HG03139 (cell line): ENCODE data around the gene RAB11A.

Source experiments
- ATAC-seq: cut with Tn5 transposase; IDR thresholded peaks from one replicate; pipeline ENCODE4 v1.9.1; 2021; ENCODE audit not compliant: unreplicated experiment

The RAB11A gene

DNA sequence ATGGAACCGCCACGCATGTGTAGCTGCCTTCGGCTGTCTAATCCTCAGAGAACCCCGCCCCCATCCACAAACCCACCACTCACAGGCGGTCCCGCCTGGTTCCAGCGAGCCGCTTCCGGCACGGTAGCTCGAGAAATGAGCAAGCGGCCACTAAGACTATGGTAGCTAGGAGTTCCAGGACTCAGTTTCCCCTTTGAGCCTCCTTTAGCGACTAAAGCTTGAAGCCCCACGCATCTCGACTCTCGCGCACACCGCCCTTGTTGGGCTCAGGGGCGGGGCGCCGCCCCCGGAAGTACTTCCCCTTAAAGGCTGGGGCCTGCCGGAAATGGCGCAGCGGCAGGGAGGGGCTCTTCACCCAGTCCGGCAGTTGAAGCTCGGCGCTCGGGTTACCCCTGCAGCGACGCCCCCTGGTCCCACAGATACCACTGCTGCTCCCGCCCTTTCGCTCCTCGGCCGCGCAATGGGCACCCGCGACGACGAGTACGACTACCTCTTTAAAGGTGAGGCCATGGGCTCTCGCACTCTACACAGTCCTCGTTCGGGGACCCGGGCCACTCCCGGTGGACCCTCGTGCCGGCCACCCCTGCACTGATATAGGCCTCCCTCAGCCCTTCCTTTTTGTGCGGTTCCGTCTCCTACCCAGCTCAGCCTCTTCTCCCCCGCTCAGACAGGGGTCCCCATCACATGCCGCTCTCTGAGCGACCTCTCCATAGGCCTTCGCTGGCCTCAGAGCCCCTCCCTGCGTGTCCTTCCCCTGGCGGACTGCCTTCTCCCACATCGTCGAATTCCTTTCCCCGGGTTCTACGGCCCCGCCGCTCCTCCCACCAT lies at the start of gene RAB11A:
TSS of gene RAB11A (plus strand) at position 366 of the 828 bp plus-strand sequence. CDS start at position 461, 95 bp downstream.
- peak; percentile 86 for ATAC-seq

DNA sequence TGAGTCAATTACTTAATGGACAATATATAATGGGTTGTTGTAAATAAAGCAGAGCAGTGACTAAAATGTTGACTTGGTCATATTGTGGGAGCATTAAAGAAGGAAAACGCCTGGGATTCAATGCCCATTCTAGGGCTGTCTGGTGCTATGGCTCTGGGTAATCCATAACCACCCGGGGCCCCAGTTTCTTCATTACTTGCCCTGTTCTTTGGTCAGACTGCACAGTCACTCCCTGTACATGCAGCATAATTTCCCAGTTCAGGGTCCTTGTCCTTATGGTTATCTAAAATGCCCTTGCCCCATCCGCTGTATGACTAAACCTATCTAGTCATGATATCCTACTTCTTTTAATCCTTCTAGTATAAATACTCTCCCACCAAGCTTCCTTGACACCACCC lies 49.7 kb upstream of the RAB11A start:
- no peak for ATAC-seq

DNA sequence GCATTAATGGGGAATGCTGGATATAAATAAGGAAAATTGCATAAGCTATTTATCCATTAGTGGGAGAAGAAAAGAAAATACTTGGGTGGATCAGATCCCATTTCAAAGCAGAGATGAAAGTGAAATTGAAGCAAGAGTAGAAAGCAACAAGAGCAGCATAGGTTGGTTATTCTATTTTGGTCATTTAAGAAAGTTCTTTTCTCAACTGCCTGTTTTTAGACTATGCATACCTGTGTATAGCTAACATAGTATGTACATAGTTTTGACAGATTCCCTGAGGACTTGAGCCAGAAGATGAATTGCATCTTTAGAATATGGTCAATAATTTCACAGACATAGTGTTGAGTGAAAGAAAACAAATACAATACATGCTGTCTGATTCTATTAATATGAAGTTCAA lies 48.2 kb upstream of the RAB11A start:
- no peak for ATAC-seq

DNA sequence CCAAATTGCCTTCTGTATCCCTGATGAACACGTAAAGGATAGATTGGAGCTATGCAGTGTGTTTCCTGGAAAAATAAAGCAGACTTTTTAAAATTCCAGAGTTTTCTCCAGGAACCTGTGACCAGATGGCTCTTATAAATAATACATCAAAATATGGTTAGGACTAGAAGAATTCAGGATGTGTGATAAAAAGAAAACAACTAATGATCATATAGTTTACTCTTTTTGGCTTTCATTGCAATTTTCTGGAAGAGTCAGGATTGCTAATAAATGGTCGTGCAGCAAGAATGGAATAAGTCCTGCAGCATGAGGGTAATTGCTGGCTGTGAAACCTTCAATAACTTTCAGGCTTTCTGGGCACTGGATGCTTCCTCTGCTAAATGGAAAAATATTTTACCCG lies 47.0 kb upstream of the RAB11A start:
- no peak for ATAC-seq

DNA sequence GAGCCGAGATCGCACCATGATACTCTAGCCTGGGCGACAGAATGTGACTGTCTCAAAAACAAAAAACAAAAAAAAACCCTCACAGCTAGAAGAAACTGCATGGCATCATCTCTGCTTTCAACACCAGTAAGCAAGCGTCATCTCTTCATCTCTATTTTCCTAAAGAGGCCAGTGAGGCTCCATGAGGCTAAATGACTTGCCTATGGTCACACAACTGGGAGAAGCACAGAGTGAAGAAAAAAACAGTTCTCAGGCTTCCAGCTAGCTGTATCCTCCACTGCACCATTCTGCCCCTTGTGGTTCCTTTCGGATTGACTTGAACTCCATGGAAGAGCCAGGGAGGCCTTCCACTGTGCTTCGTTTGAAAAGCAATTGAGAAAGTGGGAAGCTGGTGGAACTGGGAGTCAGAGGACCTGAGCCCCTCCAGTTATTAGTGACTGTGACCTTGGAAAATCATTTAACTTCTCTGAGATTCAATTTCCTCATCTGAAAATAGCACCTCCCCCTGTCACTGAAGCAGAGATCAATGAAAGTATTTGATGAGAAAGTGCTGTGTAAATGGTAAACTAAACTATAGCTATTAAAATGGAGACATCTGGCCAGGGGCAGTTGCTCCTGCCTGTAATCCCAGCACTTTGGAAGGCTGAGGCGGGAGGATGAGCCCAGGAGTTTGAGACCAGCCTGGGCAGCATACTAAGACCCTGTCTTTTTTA lies 45.1 kb upstream of the RAB11A start:
- ATAC-seq: no peak

DNA sequence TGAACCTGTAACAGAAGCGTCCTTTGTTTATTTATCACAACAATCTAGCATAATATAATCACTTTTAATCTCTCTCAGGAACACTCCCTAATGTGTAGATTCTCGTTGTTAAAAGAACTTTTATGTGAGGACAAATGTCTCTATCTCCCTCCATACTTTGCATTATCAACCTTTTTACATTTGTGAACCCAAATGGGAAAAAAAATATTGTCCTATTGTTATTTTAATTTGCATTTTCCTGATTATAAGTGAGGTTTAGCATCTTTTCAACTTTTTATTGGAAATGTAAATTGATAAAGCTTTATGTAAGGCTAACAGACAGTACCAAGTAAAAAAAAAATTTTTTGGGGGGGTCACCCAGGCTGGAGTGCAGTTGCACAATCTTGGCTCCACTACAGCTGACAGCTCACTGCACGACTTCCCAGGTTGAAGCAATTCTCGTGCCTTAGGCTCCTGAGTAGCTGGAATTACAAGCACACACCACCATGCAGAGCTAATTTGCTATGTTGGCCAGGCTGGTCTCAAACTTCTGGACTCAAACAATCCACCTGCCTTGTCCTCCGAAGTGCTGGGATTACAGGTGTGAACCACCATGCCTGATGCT lies 44.2 kb upstream of the RAB11A start:
- no peak for ATAC-seq

DNA sequence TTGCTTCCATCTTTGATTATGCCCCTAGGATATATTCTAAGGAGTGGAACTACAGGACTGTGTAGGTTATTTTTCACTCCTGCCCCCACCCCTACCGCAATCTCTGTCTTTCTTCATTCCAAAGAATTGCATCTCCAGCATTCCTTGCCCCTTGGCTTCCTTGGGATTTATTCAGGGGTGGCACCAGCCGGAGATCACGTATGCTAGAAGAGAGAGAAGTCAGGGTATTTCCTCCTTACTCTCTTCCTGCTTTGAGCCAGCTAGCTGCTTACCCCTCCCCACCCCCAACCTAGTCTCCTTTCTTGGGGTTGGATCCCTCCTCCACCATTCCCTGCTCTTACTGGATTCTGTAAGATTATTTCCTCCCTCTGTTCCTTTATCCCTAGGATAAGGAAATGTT lies 42.2 kb upstream of the RAB11A start:
- ATAC-seq: no peak

DNA sequence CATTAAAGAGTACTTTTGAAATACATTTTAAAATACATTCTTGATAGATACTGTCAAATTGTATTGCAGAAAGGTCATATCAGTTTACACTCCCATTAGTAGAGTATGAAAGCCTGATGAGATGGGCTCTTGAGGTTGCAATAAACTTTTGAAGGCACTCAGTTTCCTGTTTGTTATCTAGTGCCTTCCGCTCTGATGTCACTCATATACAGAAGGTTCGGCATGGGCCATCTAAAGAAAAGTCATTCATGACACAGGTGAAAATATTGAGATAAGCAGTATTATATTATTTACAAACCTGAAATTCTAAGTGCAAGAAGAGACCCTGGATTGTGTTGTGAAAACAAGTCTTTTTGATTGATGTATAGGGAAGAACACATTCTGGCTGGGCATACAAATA lies 40.7 kb upstream of the RAB11A start:
- ATAC-seq: no peak

DNA sequence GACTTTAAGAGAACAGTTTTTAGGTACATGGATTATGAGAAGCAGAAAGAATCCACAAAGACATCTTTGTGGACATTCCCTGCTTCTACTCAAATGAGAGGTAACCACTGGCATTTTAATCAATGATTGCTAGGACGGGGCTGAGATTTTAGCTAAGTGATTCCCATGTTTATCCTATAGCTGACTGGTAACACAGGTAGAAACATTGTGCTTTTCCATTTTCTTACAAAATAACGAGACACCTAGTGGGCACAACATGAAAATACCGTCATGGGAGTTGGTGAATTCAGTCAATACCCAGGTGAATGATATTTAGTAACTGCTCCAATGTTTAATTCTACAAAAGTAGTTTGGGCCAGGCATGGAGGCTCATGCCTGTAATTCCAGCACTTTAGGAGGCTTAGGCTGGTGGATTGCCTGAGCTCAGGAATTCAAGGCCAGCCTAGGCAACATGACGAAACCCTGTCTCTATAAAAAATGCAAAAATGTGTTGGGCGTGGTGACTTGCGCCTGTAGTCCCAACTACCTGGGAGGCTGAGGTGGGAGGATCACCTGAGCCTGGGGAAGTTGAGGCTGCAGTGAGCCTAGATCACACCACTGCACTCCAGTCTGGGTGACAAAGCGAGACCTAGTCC lies 40.0 kb upstream of the RAB11A start:
- ATAC-seq: no peak

DNA sequence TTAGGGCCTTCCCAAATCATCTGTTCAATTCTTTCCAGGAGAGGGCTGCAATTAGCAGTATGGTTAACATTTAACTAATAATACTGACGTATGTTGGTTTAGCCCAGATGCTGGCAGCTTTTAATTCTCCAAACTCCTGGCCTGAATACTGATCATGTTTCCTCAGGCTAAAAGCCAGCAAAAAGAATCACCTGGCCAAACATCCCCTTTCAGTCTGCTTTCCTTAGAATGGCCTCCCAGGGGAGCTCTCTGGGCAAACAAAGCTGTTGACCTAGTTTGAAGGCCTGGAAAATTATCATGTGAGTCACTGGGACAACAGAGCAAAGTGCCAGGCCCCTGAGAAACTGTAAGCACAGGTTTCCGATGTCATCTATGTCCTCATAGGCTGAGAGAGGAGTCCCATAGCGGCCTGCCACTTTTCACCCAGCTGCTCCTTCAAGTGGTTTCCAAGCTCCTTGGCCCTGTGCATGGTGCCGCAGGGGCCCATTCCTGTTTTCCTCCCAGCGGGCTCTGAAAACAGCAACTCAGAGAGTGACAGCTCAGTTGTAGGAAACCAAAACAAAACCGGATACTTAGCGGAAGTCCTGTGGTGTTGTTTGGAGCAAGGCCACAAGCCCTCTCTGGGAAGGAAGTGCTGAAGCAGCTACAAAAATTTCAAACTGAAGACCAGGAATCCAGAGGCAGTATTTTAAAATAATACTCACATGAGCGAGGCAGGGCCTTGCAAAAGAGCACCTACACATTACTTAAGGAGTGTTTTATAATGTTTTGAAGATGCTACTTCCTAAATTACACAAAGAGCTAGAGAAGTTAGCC lies 36.5 kb upstream of the RAB11A start:
- ATAC-seq: no peak

DNA sequence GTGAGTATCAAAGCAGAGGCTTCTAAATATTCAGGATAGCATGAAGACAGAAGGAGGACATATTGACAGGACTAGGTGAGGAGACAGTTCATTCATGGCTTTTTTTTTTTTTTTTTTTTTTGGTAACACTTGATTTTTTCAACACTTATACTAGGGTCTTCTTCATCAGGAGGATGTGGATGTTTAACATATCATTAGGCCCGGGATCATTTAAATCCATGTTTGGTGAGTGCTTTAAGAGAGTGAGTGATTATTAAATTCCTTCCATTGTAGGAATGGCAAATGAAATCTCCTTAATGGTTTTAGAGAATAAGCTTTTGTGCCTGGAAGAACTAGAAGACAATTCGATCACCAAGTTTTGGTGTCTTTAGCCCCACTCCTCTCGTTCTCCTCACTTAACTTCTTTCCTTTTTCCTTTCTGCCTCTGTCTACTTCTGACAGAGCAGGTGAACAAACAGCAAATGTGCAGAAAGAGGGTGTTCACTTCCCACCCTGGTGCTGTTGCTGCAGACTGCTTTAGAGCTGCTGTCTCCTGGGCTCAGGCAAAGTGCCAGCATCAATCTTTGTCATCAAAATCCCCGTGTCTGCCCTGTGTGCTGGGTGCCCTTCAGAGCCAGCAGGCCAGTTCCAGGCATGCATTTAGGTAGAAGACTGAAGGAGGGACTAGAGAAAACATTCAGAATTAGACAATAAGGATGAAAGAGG lies 35.6 kb upstream of the RAB11A start:
- no peak for ATAC-seq

DNA sequence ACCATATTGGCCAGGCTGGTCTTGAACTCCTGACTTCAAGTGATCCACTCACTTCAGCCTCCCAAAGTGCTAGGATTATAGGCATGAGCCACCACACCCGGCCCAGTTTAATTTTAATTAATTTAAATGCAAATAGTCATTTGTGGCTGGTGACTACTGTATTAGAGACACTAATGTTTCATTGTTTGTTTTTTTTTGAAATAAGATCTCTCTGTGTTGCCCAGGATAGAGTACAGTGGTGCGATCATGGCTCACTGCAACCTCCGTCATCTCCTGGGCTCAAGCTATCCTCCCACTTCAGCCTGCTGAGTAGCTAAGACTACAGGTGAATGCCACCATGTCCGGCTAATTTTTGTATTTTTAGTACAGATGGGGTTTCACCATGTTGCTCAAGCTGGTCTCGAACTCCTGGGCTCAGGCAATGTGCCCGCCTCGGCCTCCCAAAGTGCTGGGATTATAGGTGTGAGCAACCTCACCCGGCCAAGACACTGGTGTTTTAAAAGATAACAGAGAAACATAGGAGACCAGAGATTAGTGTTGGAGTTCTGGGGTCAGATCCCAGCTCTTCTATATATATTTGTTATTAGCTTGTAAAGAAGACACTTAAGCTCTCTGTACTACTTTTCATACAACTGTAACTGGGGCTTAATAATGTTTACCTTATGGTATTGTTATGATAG lies 34.5 kb upstream of the RAB11A start:
- ATAC-seq: no peak

DNA sequence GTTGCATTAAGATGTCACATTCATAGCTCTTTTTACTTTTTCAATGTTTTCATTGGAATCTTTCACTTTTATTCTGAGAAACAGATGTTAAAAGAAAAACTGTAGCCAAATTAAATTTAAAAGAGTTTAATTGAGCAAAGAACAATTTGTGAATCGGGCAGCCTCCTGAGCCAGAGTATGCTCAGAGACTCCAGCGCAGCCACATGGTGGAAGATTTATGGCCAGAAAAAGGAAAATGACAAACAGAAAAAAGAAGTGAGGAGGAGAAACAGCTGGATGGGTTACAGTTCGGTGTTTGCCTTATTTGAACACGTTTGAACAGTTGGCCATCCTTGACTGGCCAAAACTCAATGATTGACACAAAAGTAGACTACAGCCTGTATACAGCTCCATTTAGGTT lies 33.8 kb upstream of the RAB11A start:
- ATAC-seq: no peak

DNA sequence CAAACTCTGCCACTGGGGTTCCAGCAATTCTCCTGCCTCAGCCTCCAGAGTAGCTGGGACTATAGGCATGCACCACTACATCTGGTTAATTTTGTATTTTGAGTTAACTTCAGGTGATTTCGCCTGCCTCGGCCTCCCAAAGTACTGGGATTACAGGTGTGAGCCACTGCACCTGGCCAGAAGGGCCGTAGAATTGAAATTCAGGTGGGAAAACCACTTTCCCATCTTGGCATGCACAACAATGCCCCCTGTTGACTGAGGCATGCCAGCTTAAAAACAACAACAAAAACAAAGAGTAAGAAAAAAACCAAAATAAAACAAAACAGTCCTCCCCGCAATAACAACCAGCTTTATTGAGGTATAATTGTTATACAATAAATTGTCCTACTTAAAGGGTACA lies 32.6 kb upstream of the RAB11A start:
- no peak for ATAC-seq

DNA sequence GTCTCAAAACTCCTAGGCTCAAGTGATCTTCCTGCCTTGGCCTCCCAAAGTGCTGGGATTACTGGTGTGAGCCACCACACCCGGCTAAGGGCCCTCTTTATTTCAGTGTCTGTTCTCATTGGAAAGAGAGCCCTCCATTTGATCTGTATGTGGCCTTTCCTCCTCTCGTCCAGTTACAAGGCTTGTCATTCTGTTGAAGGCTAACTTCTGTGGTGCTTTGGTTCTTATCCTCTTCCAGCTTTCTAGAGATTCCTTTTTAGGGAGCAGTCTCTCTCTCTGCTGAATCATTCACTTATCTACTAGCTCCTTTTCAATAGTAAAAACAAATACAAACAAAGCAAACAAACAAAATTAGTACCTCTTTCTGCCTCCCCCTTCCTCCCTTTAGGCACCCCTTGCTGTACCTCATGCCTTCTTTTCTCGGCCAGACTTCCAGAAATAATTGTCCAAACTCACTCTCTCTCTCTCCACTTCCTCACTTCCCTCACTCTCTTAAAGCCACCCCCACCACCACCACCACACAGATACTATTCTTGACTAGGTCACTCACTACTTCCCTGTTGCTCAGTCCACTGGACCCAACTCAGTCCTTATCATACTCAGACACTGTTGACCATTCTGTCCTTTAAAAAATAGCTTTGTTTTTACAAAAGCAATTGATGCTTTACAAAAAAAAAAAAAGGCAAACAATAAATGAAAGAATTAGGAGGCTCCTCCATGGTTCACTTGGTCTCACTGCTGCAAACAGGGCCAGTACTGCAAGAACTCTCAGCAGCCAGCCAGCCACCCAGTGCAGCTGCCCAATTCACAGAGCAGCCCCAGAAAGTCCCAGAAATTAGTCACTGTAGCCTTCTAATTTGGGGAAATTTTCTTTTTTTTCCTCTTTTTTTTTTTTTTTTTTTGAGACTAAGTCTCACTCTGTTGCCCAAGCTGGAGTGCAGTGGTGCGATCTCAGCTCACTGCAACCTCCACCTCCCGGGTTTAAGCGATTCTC lies 31.7 kb upstream of the RAB11A start:
- no peak for ATAC-seq

DNA sequence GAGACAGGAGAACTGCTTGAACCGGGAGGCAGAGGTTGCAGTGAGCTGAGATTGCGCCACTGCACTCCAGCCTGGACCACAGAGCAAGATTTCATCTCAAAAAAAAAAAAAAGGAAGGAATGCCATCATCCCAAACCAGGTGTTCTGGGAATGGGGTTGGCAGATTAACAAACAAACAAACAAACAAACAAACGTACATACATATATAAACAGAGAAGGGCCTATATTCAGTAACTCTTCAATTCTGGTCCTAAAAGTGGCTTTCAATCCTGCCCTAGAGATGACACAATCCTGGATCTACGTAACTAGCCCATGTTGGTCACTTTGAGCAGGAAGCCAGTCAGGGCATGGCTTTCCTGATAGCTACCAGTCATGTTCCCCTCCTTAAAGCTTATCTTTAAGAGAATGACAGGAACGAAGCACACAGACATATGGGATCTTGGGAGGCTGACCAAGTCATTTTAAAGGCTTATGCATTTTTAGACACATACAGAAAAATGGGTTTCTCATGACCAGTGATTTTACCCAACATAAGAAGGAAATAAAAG lies 29.9 kb upstream of the RAB11A start:
- no peak for ATAC-seq

DNA sequence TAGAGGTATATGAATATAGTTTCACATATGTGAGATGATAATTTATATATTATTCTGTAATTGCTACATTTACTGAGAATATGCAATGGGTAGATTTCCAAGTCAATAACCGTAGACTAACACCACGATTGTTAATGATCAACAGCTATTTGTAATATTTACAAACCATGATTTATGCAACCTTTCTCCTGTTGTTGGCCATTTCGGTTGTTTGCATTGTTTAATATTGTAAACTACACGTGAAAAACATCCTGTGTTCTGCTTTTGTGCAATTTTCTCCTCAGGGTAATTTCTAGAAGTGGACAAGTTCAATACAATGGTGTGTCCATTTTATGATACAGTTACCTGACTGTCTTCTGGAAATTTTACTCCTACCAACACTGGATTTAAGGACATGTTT lies 29.3 kb upstream of the RAB11A start:
- ATAC-seq: no peak
